Stimulated activated CD8-positive, alpha-beta memory T cell treated with anti-CD3 and anti-CD28 coated beads, Interleukin-4, amount 100 ng/mL, for 1 hour (primary cell): ENCODE measurements around the gene ZNF487.
"Not testable (repeated sequence)": the region's sequence is repeated elsewhere in the genome, so short reads cannot be mapped to it uniquely, and the experiment has no call there.

Source experiments
- DNase-seq, 2 donors: peaks; one replicate each; pipeline ENCODE4 v3.0.0-alpha.2; 2020; ENCODE audit warnings: low read depth in 2 of 2, low spot score in 1 of 2

The ZNF487 gene

DNA sequence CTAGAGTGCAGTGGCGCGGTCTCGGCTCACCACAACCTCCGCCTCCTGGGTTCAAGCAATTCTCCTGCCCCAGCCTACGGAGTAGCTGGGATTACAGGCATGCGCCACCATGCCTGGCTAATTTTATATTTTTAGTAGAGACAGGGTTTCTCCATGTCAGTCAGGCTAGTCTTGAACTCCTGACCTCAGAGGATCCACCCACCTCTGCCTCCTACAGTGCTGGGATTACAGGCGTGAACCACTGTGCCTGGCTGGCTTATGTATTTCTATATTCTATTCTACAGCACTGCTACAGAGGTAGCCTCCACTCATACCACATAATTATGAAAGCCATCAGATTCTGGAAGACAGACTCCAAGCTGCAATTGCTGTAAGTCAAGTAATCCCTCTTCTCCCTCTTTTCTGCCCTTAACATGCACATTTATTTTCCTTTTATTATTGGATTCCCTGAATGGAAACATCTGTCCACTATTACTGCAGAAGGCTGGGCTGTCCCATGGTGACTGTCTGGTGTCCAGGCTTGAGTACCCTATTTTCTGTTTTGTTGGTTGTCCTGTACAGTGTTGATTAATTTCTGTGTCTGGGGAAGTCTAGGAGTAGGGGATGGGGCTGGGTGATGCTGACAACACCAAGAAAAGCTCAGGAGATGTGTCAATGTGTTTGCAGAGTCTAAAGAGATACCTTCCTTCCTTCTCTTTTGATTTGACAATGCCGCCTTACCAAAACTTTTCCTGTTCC, 5.8 kb upstream of the ZNF487 start:
- no peak for DNase-seq

DNA sequence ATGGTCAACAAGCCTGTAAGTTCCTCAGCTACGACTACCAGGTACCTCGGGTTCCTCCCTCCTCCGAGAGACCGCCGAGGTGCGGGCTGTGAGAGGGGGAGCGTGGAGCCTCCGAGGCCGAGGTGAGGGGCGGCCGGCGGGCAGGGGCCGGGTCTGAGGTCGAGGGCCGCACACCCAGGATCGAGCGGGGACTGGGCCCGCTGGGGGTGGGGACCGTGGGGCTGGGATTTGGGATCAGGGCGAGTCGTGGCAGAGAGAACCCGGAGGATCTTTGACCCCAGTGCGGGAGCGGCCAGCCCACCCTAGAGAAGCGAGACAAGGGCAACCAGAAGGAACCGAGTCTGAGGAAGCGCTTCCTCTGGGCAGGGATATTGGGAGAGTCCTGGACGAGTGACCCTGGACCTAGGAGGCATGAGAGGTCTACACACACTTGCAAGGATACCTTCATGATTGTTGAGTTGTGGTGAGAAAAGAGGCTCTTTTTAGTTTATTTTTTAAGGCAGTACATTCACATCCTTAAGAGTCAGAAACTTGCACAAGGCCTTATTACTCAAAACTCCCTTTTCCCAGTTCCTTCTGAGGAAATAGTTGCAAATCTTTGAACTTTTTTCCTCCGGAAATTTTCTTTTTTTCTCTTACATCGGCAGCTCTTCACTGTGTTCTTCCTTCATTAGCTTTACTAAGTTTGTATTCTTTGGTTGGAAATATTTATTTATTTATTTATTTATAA, 395 bp downstream of the ZNF487 start:
- DNase-seq = no peak

DNA sequence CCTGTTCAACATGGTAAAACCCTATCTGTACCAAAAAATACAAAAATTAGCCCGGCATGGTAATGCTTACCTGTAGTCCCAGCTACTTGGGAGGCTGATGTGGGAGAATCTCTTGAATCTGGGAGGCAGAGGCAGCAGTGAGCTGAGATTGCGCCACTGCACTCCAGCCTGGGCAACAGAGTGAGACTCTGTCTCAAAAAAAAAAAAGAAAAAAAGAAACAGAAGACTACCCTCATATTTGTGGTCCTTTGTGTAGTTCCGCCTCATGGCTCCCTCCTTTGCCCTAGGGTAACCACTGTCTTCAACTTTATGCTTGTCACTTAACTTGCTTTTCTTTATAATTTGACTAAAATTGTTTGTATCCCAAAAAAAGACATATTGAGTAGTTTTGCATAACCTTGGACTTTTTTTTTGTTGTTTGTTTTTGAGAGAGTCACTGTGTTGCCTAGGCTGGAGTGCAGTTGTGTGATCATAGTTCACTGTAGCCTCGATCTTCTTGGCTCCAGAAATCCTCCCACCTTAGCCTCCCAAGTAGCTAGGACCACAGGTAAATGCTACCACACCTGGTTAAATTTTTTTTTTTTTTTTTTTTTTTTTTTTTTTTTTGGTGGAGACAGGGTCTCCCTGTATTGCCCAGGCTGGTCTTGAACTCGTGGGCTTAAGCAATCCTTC, 3.7 kb downstream of the ZNF487 start:
- DNase-seq = no peak

DNA sequence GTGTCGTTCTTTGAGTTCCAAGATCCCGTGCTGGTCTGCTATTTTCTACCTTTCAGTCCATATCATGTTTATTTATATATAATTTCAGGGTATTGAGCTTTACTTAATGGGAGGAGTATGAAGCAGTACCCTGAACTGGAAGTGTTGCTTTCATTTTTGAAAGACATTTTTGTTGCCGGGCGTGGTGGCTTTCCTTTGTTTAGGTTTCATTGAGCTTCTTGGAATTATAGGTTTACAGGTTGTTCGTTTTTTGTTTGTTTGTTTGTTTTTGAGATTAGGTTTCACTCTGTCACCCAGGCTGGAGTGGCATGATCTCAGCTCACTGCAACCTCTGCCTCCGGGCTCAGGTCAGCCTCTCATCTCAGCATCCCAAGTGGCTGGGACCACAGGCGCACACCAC, 7.4 kb downstream of the ZNF487 start:
- DNase-seq = no peak

DNA sequence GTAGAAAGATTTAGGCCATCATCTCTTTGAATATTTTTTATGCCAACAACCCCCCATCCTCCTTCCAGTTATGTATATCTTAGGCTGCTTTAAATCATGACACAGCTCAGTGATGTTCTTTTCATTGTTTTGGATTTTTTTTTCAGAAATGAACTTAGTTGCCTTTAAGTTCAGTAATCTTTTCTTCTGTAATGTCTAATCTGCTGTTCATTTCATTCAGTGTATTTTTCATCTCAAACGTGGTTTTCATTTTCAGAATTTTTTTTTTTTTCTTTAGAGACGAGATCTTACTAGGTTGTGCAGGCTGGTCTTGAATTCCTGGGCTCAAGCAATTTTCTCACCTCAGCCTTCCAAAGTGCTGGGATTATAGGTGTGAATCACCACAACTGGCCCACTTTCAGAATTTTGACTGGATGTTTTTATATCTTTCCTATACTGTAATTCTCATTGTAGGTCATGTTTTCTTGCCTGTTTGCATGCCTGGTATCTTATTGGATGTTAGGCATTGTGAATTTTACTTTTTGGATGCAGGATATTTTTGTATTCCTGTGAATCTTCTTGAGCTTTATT, 8.1 kb downstream of the ZNF487 start:
- no peak for DNase-seq

DNA sequence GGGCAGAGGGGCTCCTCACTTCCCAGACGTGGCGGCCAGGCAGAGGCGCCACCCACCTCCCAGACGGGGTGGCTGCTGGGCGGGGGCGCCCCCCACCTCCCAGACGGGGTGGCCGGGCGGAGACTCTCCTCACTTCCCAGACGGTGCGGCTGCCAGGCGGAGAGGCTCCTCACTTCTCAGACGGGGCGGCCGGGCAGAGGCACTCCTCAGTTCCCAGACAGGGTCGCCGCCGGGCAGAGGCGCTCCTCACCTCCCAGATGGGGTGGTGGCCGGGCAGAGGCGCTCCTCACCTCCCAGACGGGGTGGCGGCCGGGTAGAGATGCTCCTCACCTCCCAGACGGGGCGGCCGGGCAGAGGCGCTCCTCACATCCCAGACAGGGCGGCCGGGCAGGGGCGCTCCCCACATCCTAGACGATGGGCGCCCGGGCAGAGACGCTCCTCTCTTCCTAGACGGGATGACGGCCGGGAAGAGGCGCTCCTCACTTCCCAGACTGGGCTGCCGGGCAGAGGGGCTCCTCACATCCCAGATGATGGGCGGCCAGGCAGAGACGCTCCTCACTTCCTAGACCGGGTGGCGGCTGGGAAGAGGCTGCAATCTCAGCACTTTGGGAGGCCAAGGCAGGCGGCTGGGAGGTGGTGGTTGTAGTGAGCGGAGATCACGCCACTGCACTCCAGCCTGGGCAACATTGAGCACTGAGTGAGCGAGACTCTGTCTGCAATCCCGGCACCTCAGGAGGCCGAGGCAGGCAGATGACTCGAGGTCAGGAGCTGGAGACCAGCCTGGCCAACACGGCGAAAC, 9.5 kb downstream of the ZNF487 start:
- DNase-seq = not testable (repeated sequence)

DNA sequence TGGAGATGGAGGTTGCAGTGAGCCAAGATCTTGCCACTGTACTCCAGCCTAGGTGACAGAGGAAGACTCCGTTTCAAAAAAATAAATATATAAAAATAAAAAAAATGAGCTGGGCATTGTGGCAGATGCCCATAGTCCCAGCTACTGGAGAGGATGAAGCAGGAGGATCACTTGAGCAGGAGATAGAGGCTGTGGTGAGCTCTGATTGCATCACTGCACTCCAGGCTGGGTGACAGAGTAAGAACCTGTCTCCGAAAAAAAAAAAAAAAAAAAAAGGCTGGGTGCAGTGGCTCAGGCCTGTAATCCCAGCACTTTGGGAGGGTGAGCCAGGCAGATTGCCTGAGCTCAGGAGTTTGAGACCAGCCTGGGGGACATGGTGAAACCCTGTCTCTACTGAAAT, 11.8 kb downstream of the ZNF487 start:
- no peak for DNase-seq

DNA sequence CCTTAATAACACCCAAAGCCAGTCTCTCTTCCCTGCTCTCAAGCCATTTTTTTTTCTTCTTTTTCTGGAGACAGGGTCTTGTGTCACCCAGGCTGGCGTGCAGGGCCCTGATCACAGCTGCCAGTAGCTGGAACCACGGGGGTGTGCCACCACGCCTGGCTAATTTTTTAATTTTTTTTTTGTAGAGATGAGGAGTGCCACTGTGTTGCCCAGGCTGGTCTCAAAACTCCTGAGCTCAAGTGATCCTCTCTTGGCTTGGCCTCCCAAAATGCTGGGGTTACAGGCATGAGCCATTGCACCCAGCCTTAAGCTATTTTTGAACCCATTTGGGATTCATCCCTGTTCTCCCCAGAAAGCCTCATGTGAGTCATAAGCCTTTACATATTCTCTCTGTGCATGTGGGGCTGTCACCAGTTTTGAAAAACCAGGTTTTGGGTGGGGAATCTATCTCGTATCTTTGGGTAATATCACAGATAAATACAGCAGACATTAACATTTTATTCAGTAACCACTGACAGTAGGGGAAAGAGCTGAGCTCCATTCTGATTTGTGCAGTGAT, 15.5 kb downstream of the ZNF487 start:
- no peak for DNase-seq

DNA sequence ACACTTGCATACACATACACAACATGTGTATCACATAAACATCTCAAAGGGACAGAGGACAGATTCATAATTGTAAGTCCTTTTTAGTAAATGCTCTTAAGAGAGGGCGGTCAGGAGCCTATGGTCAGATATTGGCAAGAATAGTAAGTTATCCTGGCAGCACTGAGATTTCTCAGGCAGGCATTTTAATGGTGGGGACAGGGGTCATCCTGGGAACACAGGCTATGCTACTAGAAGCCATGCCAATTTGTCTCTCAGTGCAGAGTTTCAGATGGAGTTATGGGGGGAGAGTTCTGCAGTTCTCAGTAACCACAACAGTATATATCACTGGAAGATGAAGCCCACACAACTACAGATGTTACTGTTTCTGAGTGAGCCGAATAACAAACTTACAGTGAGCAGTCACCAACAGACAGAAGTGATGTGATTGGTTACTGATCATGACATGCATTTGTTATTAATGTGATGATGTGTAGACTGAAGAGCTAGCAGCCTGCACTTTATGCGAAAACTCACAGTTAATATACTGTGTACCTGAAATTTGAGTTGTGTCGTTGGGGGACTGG, 16.4 kb downstream of the ZNF487 start:
- no peak for DNase-seq

DNA sequence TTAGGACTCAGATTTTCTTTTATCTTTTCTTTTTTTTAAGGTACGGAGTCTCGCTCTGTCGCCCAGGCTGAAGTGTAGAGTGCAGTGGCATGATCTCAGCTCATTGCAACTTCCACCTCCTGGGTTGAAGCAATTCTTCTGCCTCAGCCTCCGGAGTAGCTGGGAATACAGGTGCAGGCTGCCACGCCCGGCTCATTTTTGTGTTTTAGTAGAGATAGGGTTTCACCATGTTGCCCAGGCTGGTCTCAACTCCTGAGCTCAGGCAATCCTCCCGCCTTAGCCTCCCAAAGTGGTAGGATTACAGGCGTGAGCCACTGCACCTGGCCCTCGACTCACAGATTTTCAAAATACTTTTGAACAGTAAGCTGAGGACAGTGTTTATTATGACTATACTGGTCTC, 17.1 kb downstream of the ZNF487 start:
- not testable (repeated sequence) for DNase-seq

DNA sequence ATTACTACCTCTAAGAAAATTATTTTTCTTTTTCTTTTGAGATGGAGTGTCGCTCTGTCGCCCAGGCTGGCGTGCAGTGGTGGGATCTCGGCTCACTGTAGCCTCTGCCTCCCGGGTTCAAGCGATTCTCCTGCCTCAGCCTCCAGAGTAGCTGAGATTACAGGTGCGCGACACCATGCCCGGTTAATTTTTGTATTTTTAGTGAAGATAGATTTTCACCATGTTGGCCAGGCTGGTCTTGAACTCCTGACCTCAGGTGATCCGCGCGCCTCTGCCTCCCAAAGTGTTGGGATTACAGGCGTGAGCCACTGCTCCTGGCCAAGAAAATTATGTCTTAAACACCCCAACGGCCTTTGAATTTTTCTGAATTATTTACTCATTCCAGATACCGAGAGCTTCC, 19.6 kb downstream of the ZNF487 start:
- not testable (repeated sequence) for DNase-seq

DNA sequence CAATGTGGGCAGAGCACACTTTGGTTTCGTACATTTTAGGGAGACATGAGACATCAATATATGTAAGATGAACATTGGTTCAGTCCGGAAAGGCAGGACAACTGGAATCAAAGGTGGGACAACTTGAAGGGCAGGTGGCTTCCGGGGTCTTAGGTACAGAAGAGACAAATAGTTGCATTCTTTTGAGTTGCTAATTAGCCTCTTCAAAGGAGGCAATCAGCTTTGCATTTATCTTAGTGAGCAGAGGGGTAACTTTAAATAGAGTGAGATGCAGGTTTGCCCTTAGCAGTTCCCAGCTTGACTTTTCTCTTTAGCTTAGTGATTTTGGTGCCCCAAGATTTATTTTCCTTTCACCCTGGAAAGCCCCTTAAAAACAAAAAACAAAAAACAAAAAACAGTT, 21.3 kb downstream of the ZNF487 start:
- no peak for DNase-seq

DNA sequence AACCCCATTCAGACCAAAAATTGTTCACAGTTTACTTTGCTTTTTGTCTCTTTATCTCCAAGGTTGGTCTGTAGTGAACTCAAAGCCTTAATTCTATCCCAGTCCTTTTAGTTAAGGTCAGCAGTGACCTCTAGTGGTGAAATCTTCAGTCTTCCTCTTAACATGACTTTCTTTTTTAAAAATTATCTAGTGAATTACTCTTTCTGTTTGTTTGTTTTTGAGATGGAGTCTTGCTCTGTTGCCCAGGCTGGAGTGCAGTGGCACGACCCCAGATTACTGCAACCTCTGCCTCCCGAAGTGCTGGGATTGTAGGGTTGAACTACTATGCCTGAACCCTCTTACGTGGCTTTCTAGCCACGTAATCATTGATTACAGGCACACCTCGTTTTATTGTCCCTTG, 25.0 kb downstream of the ZNF487 start:
- no peak for DNase-seq

DNA sequence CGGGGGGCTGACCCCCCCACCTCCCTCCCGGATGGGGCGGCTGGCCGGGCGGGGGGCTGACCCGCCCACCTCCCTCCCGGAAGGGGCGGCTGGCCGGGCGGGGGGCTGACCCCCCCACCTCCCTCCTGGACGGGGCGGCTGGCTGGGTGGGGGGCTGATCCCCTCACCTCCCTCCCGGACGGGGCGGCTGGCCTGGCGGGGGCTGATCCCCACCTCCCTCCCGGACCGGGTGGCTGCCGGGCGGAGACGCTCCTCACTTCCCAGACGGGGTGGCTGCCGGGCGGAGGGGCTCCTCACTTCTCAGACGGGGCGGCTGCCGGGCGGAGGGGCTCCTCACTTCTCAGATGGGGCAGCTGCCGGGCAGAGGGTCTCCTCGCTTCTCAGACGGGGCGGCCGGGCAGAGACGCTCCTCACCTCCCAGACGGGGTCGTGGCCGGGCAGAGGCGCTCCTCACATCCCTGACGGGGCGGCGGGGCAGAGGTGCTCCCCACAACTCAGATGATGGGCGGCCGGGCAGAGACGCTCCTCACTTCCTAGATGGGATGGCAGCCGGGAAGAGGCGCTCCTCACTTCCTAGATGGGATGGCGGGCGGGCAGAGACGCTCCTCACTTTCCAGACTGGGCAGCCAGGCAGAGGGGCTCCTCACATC, 28.3 kb downstream of the ZNF487 start:
- DNase-seq = not testable (repeated sequence)

DNA sequence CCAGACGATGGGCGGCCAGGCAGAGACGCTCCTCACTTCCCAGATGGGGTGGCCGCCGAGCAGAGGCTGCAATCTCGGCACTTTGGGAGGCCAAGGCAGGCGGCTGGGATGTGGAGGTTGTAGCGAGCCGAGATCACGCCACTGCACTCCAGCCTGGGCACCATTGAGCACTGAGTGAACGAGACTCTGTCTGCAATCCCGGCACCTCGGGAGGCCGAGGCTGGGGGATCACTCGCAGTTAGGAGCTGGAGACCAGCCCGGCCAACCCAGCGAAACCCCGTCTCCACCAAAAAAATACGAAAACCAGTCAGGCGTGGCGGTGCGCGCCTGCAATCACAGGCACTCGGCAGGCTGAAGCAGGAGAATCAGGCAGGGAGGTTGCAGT, 28.8 kb downstream of the ZNF487 start:
- not testable (repeated sequence) for DNase-seq

DNA sequence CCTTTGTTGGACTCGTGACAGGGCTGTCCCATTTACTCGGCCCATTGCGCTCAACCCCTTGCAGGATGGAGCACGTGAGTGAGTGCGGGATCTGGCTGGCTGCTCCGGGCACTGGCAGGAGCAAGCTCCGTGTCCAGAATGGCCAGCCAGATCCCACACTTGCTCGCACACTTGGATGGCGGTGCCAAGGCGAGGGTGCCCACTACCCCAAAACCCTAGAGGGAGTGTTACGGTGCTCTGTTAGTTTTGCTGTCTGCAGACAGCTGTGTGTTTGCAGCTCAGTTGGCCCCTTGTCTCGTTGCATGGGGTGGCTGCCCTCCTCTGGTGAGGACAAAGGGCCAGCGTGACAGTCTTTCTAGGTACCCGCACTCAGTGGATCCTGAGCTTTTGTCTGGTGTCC, 34.2 kb downstream of the ZNF487 start:
- DNase-seq = no peak

DNA sequence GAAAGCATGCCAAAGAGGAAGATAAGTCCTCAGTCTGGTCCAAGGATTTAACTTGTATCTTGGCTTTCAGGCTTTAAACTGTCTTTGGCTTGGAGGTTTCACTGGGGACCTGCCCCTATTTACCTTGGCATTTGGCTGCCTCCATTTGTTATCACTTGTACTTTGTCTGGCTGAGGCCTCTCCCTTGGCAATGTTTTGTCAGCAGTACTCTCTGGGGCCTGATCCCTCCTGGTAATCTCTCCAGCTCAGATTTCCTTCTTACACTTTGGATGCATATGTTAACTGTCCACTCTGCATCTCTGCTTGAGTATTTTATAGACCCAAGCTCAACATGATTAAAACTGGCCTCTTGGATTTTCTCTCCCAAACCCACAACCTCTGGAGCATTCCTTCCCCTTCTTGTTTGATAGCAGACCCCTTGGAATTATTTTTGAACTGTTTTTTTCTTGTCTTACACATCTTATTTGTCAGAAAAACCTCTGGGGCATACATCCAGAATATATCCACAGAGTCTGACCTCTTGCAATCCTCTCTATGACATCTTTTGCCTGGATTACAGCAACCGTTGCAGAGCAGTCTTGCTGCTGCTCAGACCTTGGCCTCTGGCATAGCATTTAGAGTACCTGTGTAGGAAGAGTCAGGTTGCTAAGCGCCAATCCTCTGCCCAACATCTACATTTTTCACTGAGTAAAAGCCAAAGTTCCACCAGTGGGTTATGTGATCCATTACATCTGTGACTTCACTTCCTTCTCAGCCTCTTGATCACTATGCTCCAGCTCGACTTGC, 35.2 kb downstream of the ZNF487 start:
- DNase-seq = no peak

DNA sequence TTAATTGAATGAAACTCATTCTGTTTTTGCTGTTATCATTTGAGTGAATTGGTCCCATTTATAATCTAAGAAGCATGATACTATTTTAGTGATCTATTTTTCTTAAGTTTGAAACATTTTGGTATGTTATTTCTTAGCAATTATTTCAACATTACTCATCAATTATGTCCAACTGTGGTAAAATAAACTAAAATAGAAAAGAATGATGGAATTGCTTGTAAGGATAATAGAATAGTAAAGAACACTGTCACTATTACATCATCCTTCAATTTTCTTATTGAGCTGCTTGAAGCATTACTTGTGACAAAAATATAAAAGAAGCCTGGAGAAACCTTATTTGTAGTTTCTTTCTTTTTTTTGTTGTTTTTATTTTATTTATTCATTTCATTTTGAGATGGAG, 42.4 kb downstream of the ZNF487 start:
- DNase-seq = no peak
